H1 (cell line): ENCODE measurements around the gene CYP4F3. TPM values are rescaled to one million over a fixed set of nuclear protein-coding genes. Genes with fewer than 3 reads are reported as not detected.

Experiments
- CTCF ChIA-PET: fragments of 300-600 bp; sonication (Branson Sonifier 250); formaldehyde crosslinking; loops from one replicate; lab custom pipeline; 2021; ENCODE audit not compliant: partially characterized antibody; lab: Charles Lee
- POLR2A ChIA-PET: fragments of 300-600 bp; sonication (Branson Sonifier 250); formaldehyde crosslinking; loops from one replicate; lab custom pipeline; 2021; ENCODE audit warnings: inconsistent platforms; ENCODE audit not compliant: partially characterized antibody; lab: Charles Lee
- DNase-seq, 2 experiments: peaks; one replicate each; pipeline versions ENCODE4 v3.0.0 to v3.0.0-alpha.2; 2010 to 2022; ENCODE audit warnings: low spot score in 2 of 2, low read depth in 1 of 2, mixed read lengths in 1 of 2
- FAIRE-seq: peaks from 2 replicates; lab custom pipeline; 2011; peaks lifted over from hg19 to GRCh38; lab: Jason Lieb, UNC
- H2AFZ ChIP-seq: 2 replicates; pipeline ENCODE4 v1.8.1; 2012; ENCODE audit warnings: low read length, inconsistent platforms
- H2AK5ac ChIP-seq: 2 replicates; pipeline ENCODE4 v1.6.1; 2013; ENCODE audit warnings: low read depth, low read length
- H2BK120ac ChIP-seq: replicated peaks from 2 replicates; pipeline ENCODE3; 2013; ENCODE audit warnings: low read depth, low read length, inconsistent platforms
- H2BK12ac ChIP-seq: 2 replicates; pipeline ENCODE4 v1.6.1; 2013; ENCODE audit warnings: low read depth, low read length
- H2BK15ac ChIP-seq: 2 replicates; pipeline ENCODE4 v1.6.1; 2013; ENCODE audit warnings: low read length
- H2BK20ac ChIP-seq: 2 replicates; pipeline ENCODE4 v1.6.1; 2013; ENCODE audit warnings: low read length
- H2BK5ac ChIP-seq: 2 replicates; pipeline ENCODE4 v1.6.1; 2013; ENCODE audit warnings: low read depth, low read length
- H3K14ac ChIP-seq: 2 replicates; pipeline ENCODE4 v1.6.1; 2013; ENCODE audit warnings: inconsistent platforms; ENCODE audit not compliant: insufficient read length
- H3K18ac ChIP-seq: 2 replicates; pipeline ENCODE4 v1.6.1; 2013; ENCODE audit warnings: low read length; ENCODE audit errors: extremely low read depth
- H3K23ac ChIP-seq: 2 replicates; pipeline ENCODE4 v1.6.1; 2013; ENCODE audit warnings: inconsistent platforms; ENCODE audit not compliant: insufficient read length
- H3K23me2 ChIP-seq: 2 replicates; pipeline ENCODE4 v1.6.1; 2013; ENCODE audit warnings: low read depth, low read length
- H3K27ac ChIP-seq: 2 replicates; pipeline ENCODE4 v1.6.1; 2011; ENCODE audit warnings: low read depth, low read length, inconsistent platforms
- H3K27me3 ChIP-seq, 4 experiments: replicated peaks in 1 of 4; 1 replicate in 1 of 4; 2 replicates in 3 of 4; pipeline versions ENCODE4 v1.6.1 to v1.8.1; 2011 to 2013; ENCODE audit warnings: low read length in 3 of 4, mild to moderate bottlenecking in 3 of 4, inconsistent platforms in 2 of 4, mixed read lengths in 2 of 4, moderate library complexity in 1 of 4; ENCODE audit not compliant: control insufficient read depth in 3 of 4, insufficient read depth in 3 of 4; ENCODE audit errors: extremely low read depth in 1 of 4
- H3K36me3 ChIP-seq, 4 experiments: 2 replicates each; pipeline versions ENCODE4 v1.6.1 to v1.8.1; 2011 to 2013; ENCODE audit warnings: mild to moderate bottlenecking in 4 of 4, low read length in 3 of 4, moderate library complexity in 2 of 4, control low read depth in 1 of 4, inconsistent platforms in 1 of 4; ENCODE audit not compliant: insufficient read depth in 4 of 4, control insufficient read depth in 2 of 4
- H3K4ac ChIP-seq: replicated peaks from 2 replicates; pipeline ENCODE3; 2013; ENCODE audit warnings: low read length, low read depth, mixed read lengths, inconsistent platforms; ENCODE audit not compliant: insufficient read length
- H3K4me1 ChIP-seq, 4 experiments: replicated peaks in 1 of 4; 1 replicate in 1 of 4; 2 replicates in 3 of 4; pipeline versions ENCODE4 v1.6.1 to v1.8.1; 2011 to 2013; ENCODE audit warnings: low read length in 3 of 4, inconsistent platforms in 2 of 4, mixed read lengths in 1 of 4; ENCODE audit not compliant: insufficient read depth in 4 of 4, control insufficient read depth in 3 of 4
- H3K4me2 ChIP-seq, 2 experiments: 2 replicates each; pipeline versions ENCODE4 v1.6.1 to v1.8.1; 2011 to 2013; ENCODE audit warnings: low read depth in 2 of 2, low read length in 2 of 2, control low read depth in 1 of 2, inconsistent platforms in 1 of 2, mild to moderate bottlenecking in 1 of 2; ENCODE audit not compliant: insufficient read depth in 1 of 2
- H3K4me3 ChIP-seq, 4 experiments: fragments of 200-600, 300-600 bp in 1 of 4; sonication (generic), shearing (Covaris generic), sonication (Bioruptor Twin) in 1 of 4; 2 replicates each; pipeline versions ENCODE4 v1.5.1 to v1.8.1; 2011 to 2016; ENCODE audit warnings: low read length in 4 of 4, low read depth in 3 of 4, control low read depth in 2 of 4, inconsistent platforms in 2 of 4, mild to moderate bottlenecking in 2 of 4, mixed read lengths in 1 of 4, moderate library complexity in 1 of 4; ENCODE audit not compliant: insufficient read depth in 2 of 4; ENCODE audit errors: extremely low read depth in 1 of 4
- H3K56ac ChIP-seq: replicated peaks from 2 replicates; pipeline ENCODE3; 2013; ENCODE audit warnings: low read depth, mild to moderate bottlenecking, mixed read lengths, low read length, inconsistent platforms; ENCODE audit not compliant: insufficient read length
- H3K79me1 ChIP-seq: 2 replicates; pipeline ENCODE4 v1.6.1; 2013; ENCODE audit warnings: low read depth, low read length, control low read depth
- H3K79me2 ChIP-seq, 2 experiments: 2 replicates each; pipeline versions ENCODE4 v1.6.1 to v1.8.1; 2012 to 2013; ENCODE audit warnings: low read length in 2 of 2, mild to moderate bottlenecking in 2 of 2, inconsistent platforms in 1 of 2; ENCODE audit not compliant: insufficient read depth in 2 of 2, control insufficient read depth in 1 of 2
- H3K9ac ChIP-seq, 4 experiments: replicated peaks in 1 of 4; 1 replicate in 1 of 4; 2 replicates in 3 of 4; pipeline versions ENCODE4 v1.6.1 to v1.8.1; 2011 to 2013; ENCODE audit warnings: low read depth in 3 of 4, low read length in 3 of 4, control low read depth in 2 of 4, mild to moderate bottlenecking in 2 of 4, moderate library complexity in 2 of 4, inconsistent platforms in 1 of 4; ENCODE audit errors: extremely low read depth in 1 of 4
- H3K9me3 ChIP-seq, 2 experiments: 2 replicates each; pipeline versions ENCODE4 v1.6.1 to v1.8.1; 2012 to 2013; ENCODE audit warnings: mild to moderate bottlenecking in 2 of 2, moderate library complexity in 2 of 2, control low read depth in 1 of 2, inconsistent platforms in 1 of 2, low read depth in 1 of 2, low read length in 1 of 2, mixed read lengths in 1 of 2; ENCODE audit not compliant: insufficient read depth in 2 of 2
- H4K20me1 ChIP-seq, 2 experiments: replicated peaks in 1 of 2; 2 replicates each; pipeline versions ENCODE3 to v1.8.1; 2011 to 2013; ENCODE audit warnings: inconsistent platforms in 2 of 2, low read length in 2 of 2, mild to moderate bottlenecking in 1 of 2; ENCODE audit not compliant: insufficient read depth in 2 of 2, control insufficient read depth in 1 of 2
- H4K5ac ChIP-seq: 2 replicates; pipeline ENCODE4 v1.6.1; 2013; ENCODE audit warnings: low read length, low read depth, mixed read lengths, inconsistent platforms; ENCODE audit not compliant: insufficient read length
- H4K8ac ChIP-seq: 2 replicates; pipeline ENCODE4 v1.8.0; 2013; ENCODE audit warnings: mild to moderate bottlenecking, moderate library complexity, low read length, inconsistent platforms; ENCODE audit not compliant: insufficient read depth; ENCODE audit errors: extremely low read depth
- H4K91ac ChIP-seq: replicated peaks from 2 replicates; pipeline ENCODE3; 2013; ENCODE audit warnings: low read length, mixed read lengths, inconsistent platforms; ENCODE audit not compliant: insufficient read length
- CBX8 ChIP-seq: fragments of 300-800, 300-1000 bp; sonication (generic); IDR thresholded peaks from 2 replicates; pipeline ENCODE4 v1.7.1; 2016; ENCODE audit warnings: low read depth, low read length, borderline replicate concordance
- KDM1A ChIP-seq: fragments of 200-600, 300-600 bp; sonication (generic); IDR thresholded peaks from 2 replicates; pipeline ENCODE4 v1.7.1; 2016; ENCODE audit warnings: mild to moderate bottlenecking, low read length, borderline replicate concordance
- PHF8 ChIP-seq: fragments of 200-600 bp; sonication (generic); conservative IDR thresholded peaks from 2 replicates; pipeline ENCODE4 v1.7.1; 2012; ENCODE audit warnings: low read depth, mild to moderate bottlenecking, inconsistent platforms, low read length, moderate library complexity
- POLR2A ChIP-seq, 2 experiments: IDR thresholded peaks; 1 replicate in 1 of 2; 2 replicates in 1 of 2; pipeline ENCODE4 v1.6.1; 2011; ENCODE audit warnings: low read depth in 2 of 2, low read length in 2 of 2, mild to moderate bottlenecking in 2 of 2; ENCODE audit errors: control extremely low read depth in 1 of 2
- SP1 ChIP-seq: IDR thresholded peaks from 2 replicates; pipeline ENCODE4 v1.6.1; 2011; ENCODE audit warnings: low read depth, low read length
- TAF7 ChIP-seq: optimal IDR thresholded peaks from 2 replicates; pipeline ENCODE3; 2011; ENCODE audit warnings: low read depth, mild to moderate bottlenecking, inconsistent platforms, low read length, moderate library complexity, borderline replicate concordance
- polyA plus RNA-seq, 7 experiments: library from polyadenylated mRNA; depleted of rRNA in 3 of 7; stranded (reverse) in 5 of 7; unstranded in 2 of 7; fragments of >200 nt in 5 of 7; fragments of 200-250 nt in 2 of 7; gene quantifications; 1 replicate in 5 of 7; 2 replicates in 1 of 7; 4 replicates in 1 of 7; pipeline versions ENCODE4 v1.2.1 to v1.2.3, GENCODE V29; 2011 to 2013; ENCODE audit warnings: missing spikeins in 2 of 7, mixed read lengths in 2 of 7
- total RNA-seq: library from RNA; stranded (reverse); fragmentation: NEBNext Ultra II Directional; extraction: Animal tissue kit (Norgen Biotek cat#: 25700); gene quantifications from 2 replicates; pipeline ENCODE4 v1.2.1, GENCODE V29; 2021

The CYP4F3 gene
- total and polyA plus RNA-seq, 2 of the 8 experiments (the other 6 are each of a cell fraction or from before 2014, with no cell fraction given): not detected

GRCh38 chr19:15656467-15656866, 15.8 kb downstream of the CYP4F3 start:
- Histone ChIP-seq H2BK12ac (no peak overlapping the region), H3K4me2 (no peak overlapping the region), H3K4me1 (no peaks in the 10 kb centered on the region), H3K23ac (no peak overlapping the region), H3K9me3 (peaks cover 58 to 68% of the 10 kb centered on the region in 2 experiments), H3K4me3 (no peak overlapping the region), H3K36me3 (no peaks in the 10 kb centered on the region), H3K79me2 (no peaks in the 10 kb centered on the region), H2BK20ac (no peak overlapping the region), H3K18ac (no peak overlapping the region), H2AFZ (no peak overlapping the region), H3K14ac (no peak overlapping the region), H4K20me1 (no peaks in the 10 kb centered on the region), H4K91ac (no peak overlapping the region), H2BK120ac (no peak overlapping the region), H2BK5ac (no peak overlapping the region), H2BK15ac (no peak overlapping the region), H3K79me1 (no peaks in the 10 kb centered on the region), H3K9ac (no peak overlapping the region), H4K5ac (no peak overlapping the region), H3K27ac (no peak overlapping the region), H3K23me2 (no peaks in the 10 kb centered on the region), H3K56ac (no peak overlapping the region), H2AK5ac (no peak overlapping the region), H4K8ac (no peak overlapping the region), H3K4ac (no peak overlapping the region), H3K27me3 (no peaks in the 10 kb centered on the region)
- DNase-seq: no peak
- FAIRE-seq: no peak
- ChIA-PET CTCF (interaction anchor here (1.0 kb wide), 1 partner anchor 11 kb away, joined by 3 read pairs; no protein-coding TSS in a partner anchor), POLR2A (no interaction called here)
- TF ChIP-seq KDM1A: no peak
- TF ChIP-seq CBX8: no peak
- no peak for TF ChIP-seq POLR2A (IDR thresholded peaks at IDR 0.05; ENCODE audit: control extremely low read depth in 1 of 2, low read depth in 2 of 2, low read length in 2 of 2)
- TF ChIP-seq PHF8: no peak
- no peak for TF ChIP-seq TAF7
- no peak for TF ChIP-seq SP1
